Progenitor cell of endocrine pancreas (in vitro differentiated cells): ENCODE results near the gene TMCO5A. TPM values are rescaled to one million over a fixed set of nuclear protein-coding genes. Genes with fewer than 3 reads are reported as not detected.
A peak's percentile ranks its signal among the peaks of the same experiment; 100 is the strongest.

ENCODE experiments used
- DNase-seq: peaks from one replicate; pipeline ENCODE4 v3.0.0; 2021; ENCODE audit warnings: low spot score; ENCODE audit not compliant: unreplicated experiment
- H3K27ac Mint-ChIP-seq: 2 replicates; pipeline ENCODE4 v1.8.0; 2021; ENCODE audit warnings: mild to moderate bottlenecking, moderate library complexity, mixed read lengths
- H3K27me3 Mint-ChIP-seq: 2 replicates; pipeline ENCODE4 v1.8.0; 2021; ENCODE audit warnings: mixed read lengths
- H3K36me3 Mint-ChIP-seq: 2 replicates; pipeline ENCODE4 v1.8.0; 2022; ENCODE audit warnings: mixed read lengths; ENCODE audit not compliant: insufficient read depth
- H3K4me1 Mint-ChIP-seq: 2 replicates; pipeline ENCODE4 v1.8.0; 2021; ENCODE audit warnings: low read depth, mixed read lengths
- H3K4me3 Mint-ChIP-seq: 2 replicates; pipeline ENCODE4 v1.8.0; 2021; ENCODE audit warnings: low read depth, mild to moderate bottlenecking, moderate library complexity, mixed read lengths
- H3K9me3 Mint-ChIP-seq: 2 replicates; pipeline ENCODE4 v1.8.0; 2021; ENCODE audit warnings: low read depth, mixed read lengths
- total RNA-seq: library from RNA; stranded (reverse); gene quantifications from 2 replicates; pipeline ENCODE4 v1.2.1, GENCODE V29; 2021
- TF ChIP-seq, protein P1 (sequence below): fragments of 200-600 bp; sonication (generic); IDR thresholded peaks from one replicate; pipeline ENCODE4 v1.5.0; 2021; ENCODE audit warnings: antibody characterized with exemption, mild to moderate bottlenecking; ENCODE audit not compliant: unreplicated experiment

TMCO5A gene
- total RNA-seq, 1 donor from 2014 or later, result not detected

- no peaks in the 10 kb centered on the region for H3K36me3 Mint-ChIP-seq
- no peak overlapping the region for H3K27ac Mint-ChIP-seq
- H3K27me3 Mint-ChIP-seq, result no peaks in the 10 kb centered on the region
- DNase-seq, result no peak
- H3K4me3 Mint-ChIP-seq, result no peak overlapping the region
- TF ChIP-seq, protein P1, sequence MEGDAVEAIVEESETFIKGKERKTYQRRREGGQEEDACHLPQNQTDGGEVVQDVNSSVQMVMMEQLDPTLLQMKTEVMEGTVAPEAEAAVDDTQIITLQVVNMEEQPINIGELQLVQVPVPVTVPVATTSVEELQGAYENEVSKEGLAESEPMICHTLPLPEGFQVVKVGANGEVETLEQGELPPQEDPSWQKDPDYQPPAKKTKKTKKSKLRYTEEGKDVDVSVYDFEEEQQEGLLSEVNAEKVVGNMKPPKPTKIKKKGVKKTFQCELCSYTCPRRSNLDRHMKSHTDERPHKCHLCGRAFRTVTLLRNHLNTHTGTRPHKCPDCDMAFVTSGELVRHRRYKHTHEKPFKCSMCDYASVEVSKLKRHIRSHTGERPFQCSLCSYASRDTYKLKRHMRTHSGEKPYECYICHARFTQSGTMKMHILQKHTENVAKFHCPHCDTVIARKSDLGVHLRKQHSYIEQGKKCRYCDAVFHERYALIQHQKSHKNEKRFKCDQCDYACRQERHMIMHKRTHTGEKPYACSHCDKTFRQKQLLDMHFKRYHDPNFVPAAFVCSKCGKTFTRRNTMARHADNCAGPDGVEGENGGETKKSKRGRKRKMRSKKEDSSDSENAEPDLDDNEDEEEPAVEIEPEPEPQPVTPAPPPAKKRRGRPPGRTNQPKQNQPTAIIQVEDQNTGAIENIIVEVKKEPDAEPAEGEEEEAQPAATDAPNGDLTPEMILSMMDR, result no peak
- H3K9me3 Mint-ChIP-seq, result peaks cover 9% of the 10 kb centered on the region
- peaks cover 27% of the 10 kb centered on the region for H3K4me1 Mint-ChIP-seq
Observed at GRCh38 chr15:37898362-37898761, 36.1 kb upstream of the TMCO5A start.

- TF ChIP-seq, protein P1, result no peak
- peaks cover 9% of the 10 kb centered on the region for H3K9me3 Mint-ChIP-seq
- no peak for DNase-seq
- no peaks in the 10 kb centered on the region for H3K27me3 Mint-ChIP-seq
- H3K4me1 Mint-ChIP-seq, result peaks cover 32% of the 10 kb centered on the region
- no peak overlapping the region for H3K4me3 Mint-ChIP-seq
- H3K36me3 Mint-ChIP-seq, result no peaks in the 10 kb centered on the region
- peak overlapping the region; percentile 43 for H3K27ac Mint-ChIP-seq
Observed at GRCh38 chr15:37900326-37901221, 33.9 kb upstream of the TMCO5A start.

- peak overlapping the region; percentile 82 for H3K27ac Mint-ChIP-seq
- no peak for DNase-seq
- H3K4me3 Mint-ChIP-seq, result peak overlapping the region; percentile 3
- peaks cover 4% of the 10 kb centered on the region for H3K9me3 Mint-ChIP-seq
- TF ChIP-seq, protein P1, result no peak
- H3K36me3 Mint-ChIP-seq, result no peaks in the 10 kb centered on the region
- H3K27me3 Mint-ChIP-seq, result no peaks in the 10 kb centered on the region
- peaks cover 32% of the 10 kb centered on the region for H3K4me1 Mint-ChIP-seq
Observed at GRCh38 chr15:37902126-37902525, 32.3 kb upstream of the TMCO5A start.

DNA sequence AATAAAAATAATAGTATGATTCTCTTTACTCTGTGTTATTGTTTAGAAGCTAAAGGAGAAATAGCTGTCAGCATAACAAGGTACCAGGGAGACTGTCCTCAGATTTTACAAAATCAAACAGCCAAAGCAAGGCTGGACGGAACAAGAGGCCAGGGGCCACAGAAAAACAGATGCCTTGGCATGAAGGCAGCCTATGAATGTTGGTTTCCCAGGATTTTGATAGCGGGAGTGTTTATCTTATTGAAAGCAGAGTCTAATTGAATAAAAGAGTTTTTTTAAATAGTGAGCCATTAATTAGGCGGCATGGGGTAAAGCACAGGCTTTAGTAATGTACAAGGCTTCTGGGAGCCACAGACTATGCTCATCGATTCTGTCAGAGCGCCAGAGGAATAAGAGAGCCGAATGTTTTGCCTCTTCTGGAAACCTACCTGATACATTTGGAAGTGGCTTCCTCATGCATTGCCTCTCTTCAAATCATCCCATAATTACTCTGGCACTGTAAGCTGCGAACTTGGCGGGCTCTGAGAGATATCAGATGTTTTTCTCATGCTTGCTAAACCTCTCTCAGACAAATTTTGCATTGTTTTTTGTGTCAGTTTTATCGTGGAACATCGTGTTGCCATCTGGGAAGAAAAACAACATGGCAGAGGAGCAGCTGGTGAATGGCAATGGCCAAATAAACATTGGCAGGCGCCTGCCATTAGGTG, 30.4 kb upstream of the TMCO5A start:
- no peak overlapping the region for H3K4me3 Mint-ChIP-seq
- H3K4me1 Mint-ChIP-seq, result peaks cover 32% of the 10 kb centered on the region
- H3K9me3 Mint-ChIP-seq, result no peaks in the 10 kb centered on the region
- no peak for DNase-seq
- TF ChIP-seq, protein P1, result no peak
- no peaks in the 10 kb centered on the region for H3K27me3 Mint-ChIP-seq
- H3K36me3 Mint-ChIP-seq, result no peaks in the 10 kb centered on the region
- no peak overlapping the region for H3K27ac Mint-ChIP-seq

GRCh38 chr15:37907136-37907535, 27.3 kb upstream of the TMCO5A start:
- Mint-ChIP-seq H3K27me3 (no peaks in the 10 kb centered on the region), H3K4me3 (no peak overlapping the region), H3K9me3 (no peaks in the 10 kb centered on the region), H3K4me1 (peaks cover 18% of the 10 kb centered on the region), H3K27ac (no peak overlapping the region), H3K36me3 (no peaks in the 10 kb centered on the region)
- DNase-seq, result no peak
- TF ChIP-seq, protein P1, result no peak
